Right lobe of liver (tissue), 4 donors: ENCODE results near the gene TRMT11.

Experiments used
- POLR2A ChIP-seq: fragments of 450-650 bp; IDR thresholded peaks from one replicate; pipeline ENCODE4 v1.6.1; 2017; ENCODE audit warnings: antibody characterized with exemption, mild to moderate bottlenecking
- TF ChIP-seq, protein P1 (sequence below), 4 donors: fragments of 200-600 bp in 3 of 4; fragments of 450-650 bp in 1 of 4; IDR thresholded peaks; one replicate each; pipeline versions ENCODE4 v1.5.1 to v1.8.0; 2016 to 2022; ENCODE audit warnings: antibody characterized with exemption in 4 of 4, mild to moderate bottlenecking in 2 of 4
- donor health status: DM: no; HTN: no; CAD: no.
- donor health status: DM: no; HTN: no; CAD: no.
- donor health status: DM: no; HTN: yes; CAD: no.

DNA sequence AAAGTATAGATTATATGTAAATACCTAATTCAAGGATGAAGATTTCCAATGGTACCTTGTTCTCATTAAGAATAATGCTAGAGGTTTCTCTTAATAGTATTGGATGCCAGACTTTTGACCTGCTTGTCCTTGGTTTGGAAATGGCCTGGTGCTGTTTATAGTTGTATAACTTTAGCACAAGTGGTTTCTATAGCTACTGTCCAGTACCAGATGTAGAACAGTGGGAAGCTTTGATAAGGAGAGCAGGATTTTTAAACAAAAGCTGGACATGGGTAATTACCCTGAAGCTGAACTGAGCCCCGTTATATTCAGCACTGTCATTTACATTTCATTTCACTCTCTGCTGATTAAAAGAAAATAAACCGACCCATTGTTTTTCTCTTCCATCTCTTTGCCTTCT, 43.7 kb downstream of the TRMT11 start:
- TF ChIP-seq, protein P1, sequence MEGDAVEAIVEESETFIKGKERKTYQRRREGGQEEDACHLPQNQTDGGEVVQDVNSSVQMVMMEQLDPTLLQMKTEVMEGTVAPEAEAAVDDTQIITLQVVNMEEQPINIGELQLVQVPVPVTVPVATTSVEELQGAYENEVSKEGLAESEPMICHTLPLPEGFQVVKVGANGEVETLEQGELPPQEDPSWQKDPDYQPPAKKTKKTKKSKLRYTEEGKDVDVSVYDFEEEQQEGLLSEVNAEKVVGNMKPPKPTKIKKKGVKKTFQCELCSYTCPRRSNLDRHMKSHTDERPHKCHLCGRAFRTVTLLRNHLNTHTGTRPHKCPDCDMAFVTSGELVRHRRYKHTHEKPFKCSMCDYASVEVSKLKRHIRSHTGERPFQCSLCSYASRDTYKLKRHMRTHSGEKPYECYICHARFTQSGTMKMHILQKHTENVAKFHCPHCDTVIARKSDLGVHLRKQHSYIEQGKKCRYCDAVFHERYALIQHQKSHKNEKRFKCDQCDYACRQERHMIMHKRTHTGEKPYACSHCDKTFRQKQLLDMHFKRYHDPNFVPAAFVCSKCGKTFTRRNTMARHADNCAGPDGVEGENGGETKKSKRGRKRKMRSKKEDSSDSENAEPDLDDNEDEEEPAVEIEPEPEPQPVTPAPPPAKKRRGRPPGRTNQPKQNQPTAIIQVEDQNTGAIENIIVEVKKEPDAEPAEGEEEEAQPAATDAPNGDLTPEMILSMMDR (IDR thresholded peaks at IDR 0.05), result no peak
- TF ChIP-seq POLR2A, result no peak
